ENCODE measurements around the gene MCC.

DNA sequence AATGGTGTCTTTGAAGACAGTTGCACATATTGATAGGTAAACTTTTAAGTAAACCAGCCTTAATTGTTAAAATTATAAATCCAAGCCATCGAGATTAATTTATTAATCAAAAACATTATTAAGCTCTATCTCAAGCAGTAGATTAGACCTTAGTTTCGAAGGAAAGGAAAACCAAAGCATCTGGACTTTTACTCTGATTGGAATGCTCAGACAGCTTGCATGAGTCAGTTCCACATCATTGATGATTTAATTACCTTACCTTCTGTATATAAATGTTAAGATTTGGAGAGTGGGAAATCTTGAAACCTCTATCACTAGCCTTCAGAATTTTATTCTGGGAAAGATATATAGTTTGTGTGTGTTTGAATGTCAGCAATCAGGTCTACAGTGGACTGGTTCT lies 487.8 kb downstream of the MCC start:
- TF ChIP-seq, protein P1, sequence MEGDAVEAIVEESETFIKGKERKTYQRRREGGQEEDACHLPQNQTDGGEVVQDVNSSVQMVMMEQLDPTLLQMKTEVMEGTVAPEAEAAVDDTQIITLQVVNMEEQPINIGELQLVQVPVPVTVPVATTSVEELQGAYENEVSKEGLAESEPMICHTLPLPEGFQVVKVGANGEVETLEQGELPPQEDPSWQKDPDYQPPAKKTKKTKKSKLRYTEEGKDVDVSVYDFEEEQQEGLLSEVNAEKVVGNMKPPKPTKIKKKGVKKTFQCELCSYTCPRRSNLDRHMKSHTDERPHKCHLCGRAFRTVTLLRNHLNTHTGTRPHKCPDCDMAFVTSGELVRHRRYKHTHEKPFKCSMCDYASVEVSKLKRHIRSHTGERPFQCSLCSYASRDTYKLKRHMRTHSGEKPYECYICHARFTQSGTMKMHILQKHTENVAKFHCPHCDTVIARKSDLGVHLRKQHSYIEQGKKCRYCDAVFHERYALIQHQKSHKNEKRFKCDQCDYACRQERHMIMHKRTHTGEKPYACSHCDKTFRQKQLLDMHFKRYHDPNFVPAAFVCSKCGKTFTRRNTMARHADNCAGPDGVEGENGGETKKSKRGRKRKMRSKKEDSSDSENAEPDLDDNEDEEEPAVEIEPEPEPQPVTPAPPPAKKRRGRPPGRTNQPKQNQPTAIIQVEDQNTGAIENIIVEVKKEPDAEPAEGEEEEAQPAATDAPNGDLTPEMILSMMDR (IDR thresholded peaks at IDR 0.05) = no peak
- TF ChIP-seq POLR2A (IDR thresholded peaks at IDR 0.05; ENCODE audit: low read depth) = no peak
- TF ChIP-seq EP300 (IDR thresholded peaks at IDR 0.05) = no peak
- no peak for TF ChIP-seq POLR2AphosphoS5 (IDR thresholded peaks at IDR 0.05)
